Neural cell (in vitro differentiated cells): ENCODE measurements around the gene ADRA1B. TPM values are rescaled to one million over a fixed set of nuclear protein-coding genes. Genes with fewer than 3 reads are reported as not detected.

Experiments
- H2AFZ ChIP-seq: fragments of 200-600, 300-800 bp; sonication (generic), shearing (Covaris generic); 2 replicates; pipeline ENCODE4 v1.6.0; 2014; ENCODE audit warnings: low read depth, mild to moderate bottlenecking, antibody characterized with exemption, low read length, moderate library complexity
- H3F3A ChIP-seq: fragments of 200-600 bp; shearing (Covaris generic); 2 replicates; pipeline ENCODE4 v1.6.1; 2016; ENCODE audit warnings: mild to moderate bottlenecking, moderate library complexity, mixed read lengths, antibody characterized with exemption, low read length; ENCODE audit not compliant: insufficient read depth, poor library complexity, severe bottlenecking
- H3K27ac ChIP-seq: fragments of 200-600, 300-800 bp; sonication (generic), shearing (Covaris generic); 2 replicates; pipeline ENCODE4 v1.5.1; 2014; ENCODE audit warnings: mild to moderate bottlenecking, low read length, moderate library complexity
- H3K27me3 ChIP-seq: fragments of 300-800, 200-600 bp; sonication (generic), shearing (Covaris generic); 2 replicates; pipeline ENCODE4 v1.6.0; 2014; ENCODE audit warnings: mild to moderate bottlenecking, low read depth, low read length, moderate library complexity; ENCODE audit not compliant: insufficient read depth
- H3K36me3 ChIP-seq: fragments of 300-800, 200-600 bp; sonication (generic), shearing (Covaris generic); 2 replicates; pipeline ENCODE4 v1.5.1; 2014; ENCODE audit warnings: mild to moderate bottlenecking, antibody characterized with exemption, low read length, moderate library complexity; ENCODE audit not compliant: insufficient read depth
- H3K4me2 ChIP-seq: fragments of 300-800, 200-600 bp; sonication (generic), shearing (Covaris generic); 2 replicates; pipeline ENCODE4 v1.6.0; 2014; ENCODE audit warnings: mild to moderate bottlenecking, low read length
- H3K4me3 ChIP-seq: fragments of 300-800, 200-600 bp; sonication (generic), shearing (Covaris generic); 2 replicates; pipeline ENCODE4 v1.5.1; 2014; ENCODE audit warnings: mild to moderate bottlenecking, low read length, moderate library complexity
- H3K79me2 ChIP-seq: fragments of 200-600 bp; shearing (Covaris generic); replicated peaks from 2 replicates; pipeline ENCODE4 v1.6.0; 2014; ENCODE audit warnings: mild to moderate bottlenecking, low read length, moderate library complexity; ENCODE audit not compliant: insufficient read depth
- H3K9ac ChIP-seq: fragments of 300-800, 200-600 bp; sonication (generic), shearing (Covaris generic); 2 replicates; pipeline ENCODE4 v1.6.1; 2016; ENCODE audit warnings: mild to moderate bottlenecking, low read length, mixed read lengths
- H3K9me2 ChIP-seq: fragments of 200-600 bp; shearing (Covaris generic); 2 replicates; pipeline ENCODE4 v1.6.1; 2016; ENCODE audit warnings: mild to moderate bottlenecking, low read length, mixed read lengths; ENCODE audit not compliant: insufficient read depth
- H3K9me3 ChIP-seq: fragments of 200-600, 300-800 bp; sonication (generic), shearing (Covaris generic); 2 replicates; pipeline ENCODE4 v1.6.1; 2016; ENCODE audit warnings: mild to moderate bottlenecking, mixed run types, low read length, moderate library complexity, mixed read lengths
- H4K20me1 ChIP-seq: fragments of 200-600 bp; shearing (Covaris generic); 2 replicates; pipeline ENCODE4 v1.6.1; 2016; ENCODE audit warnings: mild to moderate bottlenecking, mixed run types; ENCODE audit not compliant: insufficient read depth
- CTCF ChIP-seq: fragments of 450-650 bp; IDR thresholded peaks from 2 replicates; pipeline ENCODE4 v1.5.1; 2014; ENCODE audit warnings: antibody characterized with exemption, mild to moderate bottlenecking, moderate library complexity; ENCODE audit not compliant: poor library complexity, severe bottlenecking
- EP300 ChIP-seq: fragments of 450-650 bp; conservative IDR thresholded peaks from 2 replicates; pipeline ENCODE4 v1.6.1; 2014; ENCODE audit warnings: antibody characterized with exemption, mild to moderate bottlenecking, moderate library complexity; ENCODE audit not compliant: poor library complexity, severe bottlenecking
- EZH2 ChIP-seq: fragments of 200-600, 300-800 bp; shearing (Covaris generic), sonication (generic); IDR thresholded peaks from 2 replicates; pipeline ENCODE4 v1.6.1; 2014; ENCODE audit warnings: antibody characterized with exemption, low read length, borderline replicate concordance, mild to moderate bottlenecking; ENCODE audit not compliant: insufficient read depth, poor library complexity, severe bottlenecking
- MXI1 ChIP-seq: fragments of 450-650 bp; conservative IDR thresholded peaks from 2 replicates; pipeline ENCODE4 v1.6.1; 2014; ENCODE audit warnings: antibody characterized with exemption, mild to moderate bottlenecking; ENCODE audit not compliant: poor library complexity, severe bottlenecking
- POLR2AphosphoS5 ChIP-seq: IDR thresholded peaks from 2 replicates; pipeline ENCODE4 v1.6.1; 2012
- RAD21 ChIP-seq: fragments of 450-650 bp; conservative IDR thresholded peaks from 2 replicates; pipeline ENCODE4 v1.6.1; 2014; ENCODE audit warnings: antibody characterized with exemption, mild to moderate bottlenecking, moderate library complexity
- REST ChIP-seq: IDR thresholded peaks from 2 replicates; pipeline ENCODE4 v1.6.1; 2012; ENCODE audit warnings: borderline replicate concordance
- SMC3 ChIP-seq: fragments of 450-650 bp; conservative IDR thresholded peaks from 2 replicates; pipeline ENCODE4 v1.6.1; 2014; ENCODE audit warnings: antibody characterized with exemption, mild to moderate bottlenecking, moderate library complexity; ENCODE audit not compliant: poor library complexity
- TAF1 ChIP-seq: IDR thresholded peaks from 2 replicates; pipeline ENCODE4 v1.6.1; 2012; ENCODE audit warnings: low read depth
- polyA plus RNA-seq: library from polyadenylated mRNA; depleted of rRNA; stranded (reverse); fragments of >200 nt; gene quantifications from 2 replicates; pipeline ENCODE4 v1.2.3, GENCODE V29; 2014

ADRA1B gene
- polyA plus RNA-seq, 1 donor from 2014 or later = 1.1 TPM

GRCh38 chr5:159904874-159905273 lies 11.4 kb upstream of the ADRA1B start:
- Histone ChIP-seq H3K79me2 (no peaks in the 10 kb centered on the region), H3K36me3 (no peaks in the 10 kb centered on the region), H3K9me2 (no peaks in the 10 kb centered on the region), H3K27me3 (no peaks in the 10 kb centered on the region), H3K9me3 (no peaks in the 10 kb centered on the region), H3F3A (no peaks in the 10 kb centered on the region), H3K27ac (no peak overlapping the region), H4K20me1 (no peaks in the 10 kb centered on the region), H2AFZ (no peak overlapping the region), H3K4me3 (no peak overlapping the region), H3K9ac (no peak overlapping the region), H3K4me2 (no peak overlapping the region)
- TF ChIP-seq EP300 = no peak
- no peak for TF ChIP-seq CTCF
- TF ChIP-seq TAF1 = no peak
- no peak for TF ChIP-seq SMC3
- no peak for TF ChIP-seq EZH2
- no peak for TF ChIP-seq RAD21
- TF ChIP-seq REST = no peak
- TF ChIP-seq MXI1 = no peak
- no peak for TF ChIP-seq POLR2AphosphoS5

- Histone ChIP-seq H3K27ac (no peak overlapping the region), H3K9me3 (no peaks in the 10 kb centered on the region), H2AFZ (no peak overlapping the region), H4K20me1 (no peaks in the 10 kb centered on the region), H3F3A (no peaks in the 10 kb centered on the region), H3K9me2 (no peaks in the 10 kb centered on the region), H3K4me3 (no peak overlapping the region), H3K4me2 (no peak overlapping the region), H3K79me2 (no peaks in the 10 kb centered on the region), H3K27me3 (no peaks in the 10 kb centered on the region), H3K9ac (no peak overlapping the region), H3K36me3 (no peaks in the 10 kb centered on the region)
- TF ChIP-seq CTCF = no peak
- TF ChIP-seq TAF1 = no peak
- no peak for TF ChIP-seq SMC3
- no peak for TF ChIP-seq MXI1
- no peak for TF ChIP-seq EP300
- TF ChIP-seq REST = no peak
- TF ChIP-seq POLR2AphosphoS5 = no peak
- no peak for TF ChIP-seq EZH2
- no peak for TF ChIP-seq RAD21
These were observed 10.8 kb upstream of the ADRA1B start for GRCh38 chr5:159905496-159905895.
